ENCODE results near the gene ITPKC. TPM values are rescaled to one million over a fixed set of nuclear protein-coding genes. Genes with fewer than 3 reads are reported as not detected.
A peak's percentile ranks its signal among the peaks of the same experiment; 100 is the strongest.
"Not testable (repeated sequence)": the region's sequence is repeated elsewhere in the genome, so short reads cannot be mapped to it uniquely, and the experiment has no call there.

The ITPKC gene
- total and polyA plus RNA-seq, 3 experiments from 2014 or later, result 5.5 to 8.9 (median 5.7) TPM

GRCh38 chr19:40719414-40719894 is 2.5 kb downstream of the ITPKC start:
- H3K4me3 ChIP-seq (ENCODE audit: low read length), result no peak overlapping the region
- H3K4me3 Mint-ChIP-seq, result peak overlapping the region; percentile 40 to 91 (median 54)
- H3K27ac ChIP-seq (ENCODE audit: low read depth, low read length), result peak overlapping the region; percentile 98
- no peaks in the 10 kb centered on the region for H3K9me3 Mint-ChIP-seq
- no peaks in the 10 kb centered on the region for H3K27me3 ChIP-seq (ENCODE audit: insufficient read depth, low read length, poor library complexity, severe bottlenecking)
- peaks cover 0 to 41% (median 10%) of the 10 kb centered on the region in 3 donors for H3K36me3 Mint-ChIP-seq
- H3K9me3 ChIP-seq (ENCODE audit: low read length), result no peaks in the 10 kb centered on the region
- DNase-seq, result no peak
- peak overlapping the region in 5 of 8 donors; percentile 60 to 94 (median 73) for H3K27ac Mint-ChIP-seq
- H3K27me3 Mint-ChIP-seq, result peaks cover 0 to 2% of the 10 kb centered on the region in 2 donors
- ChIA-PET POLR2A (no interaction called here), CTCF (interaction anchor here (1.1 kb wide), 1 partner anchor 9 kb away, joined by 3 read pairs; no protein-coding TSS in a partner anchor)
- peaks cover 55% of the 10 kb centered on the region for H3K4me1 ChIP-seq (ENCODE audit: insufficient read depth, low read length)
- H3K36me3 ChIP-seq (ENCODE audit: insufficient read depth, low read length), result no peaks in the 10 kb centered on the region
- H3K4me1 Mint-ChIP-seq, result peaks cover 57 to 83% (median 81%) of the 10 kb centered on the region in 3 donors

- Mint-ChIP-seq H3K4me3 (peak overlapping the region in 3 of 7 donors; percentile 51 to 79 (median 58)), H3K36me3 (peaks cover 0 to 45% (median 13%) of the 10 kb centered on the region in 3 donors), H3K27me3 (peaks cover 0 to 2% of the 10 kb centered on the region in 2 donors), H3K9me3 (no peaks in the 10 kb centered on the region), H3K27ac (peak overlapping the region in 3 of 8 donors; percentile 23 to 70 (median 60)), H3K4me1 (peaks cover 42 to 67% (median 67%) of the 10 kb centered on the region in 3 donors)
- no peak overlapping the region for H3K4me3 ChIP-seq (ENCODE audit: low read length)
- H3K36me3 ChIP-seq (ENCODE audit: insufficient read depth, low read length), result no peaks in the 10 kb centered on the region
- H3K9me3 ChIP-seq (ENCODE audit: low read length), result no peaks in the 10 kb centered on the region
- CTCF ChIA-PET, result interaction anchor here (0.6 to 1.5 kb wide), 2 partner anchors 9 to 67 kb away, joined by 3 to 5 read pairs; no protein-coding TSS in a partner anchor
- peaks cover 42% of the 10 kb centered on the region for H3K4me1 ChIP-seq (ENCODE audit: insufficient read depth, low read length)
- no peaks in the 10 kb centered on the region for H3K27me3 ChIP-seq (ENCODE audit: insufficient read depth, low read length, poor library complexity, severe bottlenecking)
- no peak overlapping the region for H3K27ac ChIP-seq (ENCODE audit: low read depth, low read length)
- POLR2A ChIA-PET, result interaction anchor here (0.6 kb wide), 1 partner anchor 31 kb away, joined by 11 read pairs; no protein-coding TSS in a partner anchor
- DNase-seq, result no peak
Measured at GRCh38 chr19:40721140-40721486, 4.2 kb downstream of the ITPKC start.

DNA sequence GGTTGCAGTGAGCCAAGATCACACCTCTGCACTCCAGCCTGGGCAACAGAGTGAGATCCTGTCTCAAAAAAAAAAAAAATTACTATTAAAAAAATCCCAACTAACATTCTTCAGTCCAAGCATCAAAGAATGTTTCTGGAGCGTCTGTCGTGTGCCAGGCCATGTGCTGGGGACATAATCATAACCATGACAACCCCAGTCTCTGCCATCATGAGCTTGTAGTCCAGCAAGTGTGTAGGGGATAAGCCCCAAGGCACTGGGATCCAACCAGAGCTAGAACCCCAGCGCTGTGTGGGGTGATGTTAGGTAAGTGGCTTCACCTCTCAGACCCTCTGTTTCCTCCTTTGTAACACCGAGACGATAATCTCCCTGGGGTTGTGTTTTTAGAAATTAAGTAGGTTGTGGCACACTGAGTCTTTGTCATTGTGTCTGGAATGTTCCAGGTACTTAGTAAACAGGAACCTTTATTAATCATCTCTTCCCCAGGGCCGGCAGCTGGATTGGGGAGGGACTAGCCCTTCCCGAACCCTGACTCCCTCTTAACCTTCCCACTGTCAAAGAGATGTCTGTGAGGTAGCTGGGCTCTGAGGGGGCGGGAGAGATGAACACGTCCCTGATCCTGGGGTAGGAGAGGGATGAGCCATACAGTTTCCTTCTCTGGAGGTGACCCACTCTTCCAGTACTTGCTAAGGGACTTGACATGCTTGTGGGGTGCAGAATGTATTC is 5.2 kb downstream of the ITPKC start:
- Mint-ChIP-seq H3K36me3 (peaks cover 0 to 45% (median 13%) of the 10 kb centered on the region in 3 donors), H3K27ac (peak overlapping the region in 2 of 8 donors; percentile 33 to 52), H3K27me3 (peaks cover 0 to 2% of the 10 kb centered on the region in 2 donors), H3K4me3 (peak overlapping the region in 1 of 7 donors; percentile 40), H3K4me1 (peaks cover 35 to 61% (median 60%) of the 10 kb centered on the region in 3 donors), H3K9me3 (no peaks in the 10 kb centered on the region)
- Histone ChIP-seq H3K4me1 (ENCODE audit: insufficient read depth, low read length) (peaks cover 37% of the 10 kb centered on the region), H3K36me3 (ENCODE audit: insufficient read depth, low read length) (no peaks in the 10 kb centered on the region), H3K27ac (ENCODE audit: low read depth, low read length) (no peak overlapping the region), H3K27me3 (ENCODE audit: insufficient read depth, low read length, poor library complexity, severe bottlenecking) (no peaks in the 10 kb centered on the region), H3K4me3 (ENCODE audit: low read length) (no peak overlapping the region), H3K9me3 (ENCODE audit: low read length) (no peaks in the 10 kb centered on the region)
- ChIA-PET CTCF (interaction anchor here (0.6 to 1.5 kb wide), 3 partner anchors 8 to 85 kb away, joined by 3 to 5 read pairs (median 3); no protein-coding TSS in a partner anchor), POLR2A (no interaction called here)
- DNase-seq, result no peak

- Histone ChIP-seq H3K27me3 (ENCODE audit: insufficient read depth, low read length, poor library complexity, severe bottlenecking) (no peaks in the 10 kb centered on the region), H3K4me1 (ENCODE audit: insufficient read depth, low read length) (peaks cover 21% of the 10 kb centered on the region), H3K27ac (ENCODE audit: low read depth, low read length) (no peak overlapping the region), H3K4me3 (ENCODE audit: low read length) (no peak overlapping the region), H3K9me3 (ENCODE audit: low read length) (no peaks in the 10 kb centered on the region), H3K36me3 (ENCODE audit: insufficient read depth, low read length) (no peaks in the 10 kb centered on the region)
- peaks cover 25 to 48% (median 46%) of the 10 kb centered on the region in 3 donors for H3K4me1 Mint-ChIP-seq
- ChIA-PET POLR2A (no interaction called here), CTCF (no interaction called here)
- H3K36me3 Mint-ChIP-seq, result peaks cover 0 to 57% (median 15%) of the 10 kb centered on the region in 3 donors
- peaks cover 0 to 2% of the 10 kb centered on the region in 2 donors for H3K27me3 Mint-ChIP-seq
- no peaks in the 10 kb centered on the region for H3K9me3 Mint-ChIP-seq
- no peak overlapping the region for H3K27ac Mint-ChIP-seq
- DNase-seq, result no peak
- no peak overlapping the region for H3K4me3 Mint-ChIP-seq
Measured at GRCh38 chr19:40723661-40724254, 6.8 kb downstream of the ITPKC start.

- Mint-ChIP-seq H3K9me3 (no peaks in the 10 kb centered on the region), H3K36me3 (peaks cover 0 to 60% (median 15%) of the 10 kb centered on the region in 3 donors), H3K4me3 (peak overlapping the region in 1 of 7 donors; percentile 54), H3K27me3 (peaks cover 0 to 2% of the 10 kb centered on the region in 2 donors), H3K4me1 (peaks cover 23 to 43% (median 40%) of the 10 kb centered on the region in 3 donors), H3K27ac (peak overlapping the region in 2 of 8 donors; percentile 51 to 71)
- POLR2A ChIA-PET, result no interaction called here
- CTCF ChIA-PET, result no interaction called here
- no peak for DNase-seq
- H3K9me3 ChIP-seq (ENCODE audit: low read length), result no peaks in the 10 kb centered on the region
- H3K4me3 ChIP-seq (ENCODE audit: low read length), result no peak overlapping the region
- H3K36me3 ChIP-seq (ENCODE audit: insufficient read depth, low read length), result no peaks in the 10 kb centered on the region
- H3K27ac ChIP-seq (ENCODE audit: low read depth, low read length), result no peak overlapping the region
- peaks cover 16% of the 10 kb centered on the region for H3K4me1 ChIP-seq (ENCODE audit: insufficient read depth, low read length)
- H3K27me3 ChIP-seq (ENCODE audit: insufficient read depth, low read length, poor library complexity, severe bottlenecking), result no peaks in the 10 kb centered on the region
Measured at GRCh38 chr19:40724315-40724714, 7.4 kb downstream of the ITPKC start.

GRCh38 chr19:40724855-40725254 is 7.9 kb downstream of the ITPKC start:
- no peaks in the 10 kb centered on the region for H3K9me3 Mint-ChIP-seq
- no peak overlapping the region for H3K27ac ChIP-seq (ENCODE audit: low read depth, low read length)
- ChIA-PET CTCF (no interaction called here), POLR2A (no interaction called here)
- no peaks in the 10 kb centered on the region for H3K27me3 ChIP-seq (ENCODE audit: insufficient read depth, low read length, poor library complexity, severe bottlenecking)
- no peaks in the 10 kb centered on the region for H3K9me3 ChIP-seq (ENCODE audit: low read length)
- peaks cover 0 to 2% of the 10 kb centered on the region in 2 donors for H3K27me3 Mint-ChIP-seq
- DNase-seq, result no peak
- no peak overlapping the region for H3K4me3 ChIP-seq (ENCODE audit: low read length)
- no peak overlapping the region for H3K4me3 Mint-ChIP-seq
- H3K27ac Mint-ChIP-seq, result no peak overlapping the region
- H3K4me1 Mint-ChIP-seq, result peaks cover 18 to 37% (median 35%) of the 10 kb centered on the region in 3 donors
- peaks cover 12% of the 10 kb centered on the region for H3K4me1 ChIP-seq (ENCODE audit: insufficient read depth, low read length)
- no peaks in the 10 kb centered on the region for H3K36me3 ChIP-seq (ENCODE audit: insufficient read depth, low read length)
- H3K36me3 Mint-ChIP-seq, result peaks cover 0 to 63% (median 15%) of the 10 kb centered on the region in 3 donors

DNA sequence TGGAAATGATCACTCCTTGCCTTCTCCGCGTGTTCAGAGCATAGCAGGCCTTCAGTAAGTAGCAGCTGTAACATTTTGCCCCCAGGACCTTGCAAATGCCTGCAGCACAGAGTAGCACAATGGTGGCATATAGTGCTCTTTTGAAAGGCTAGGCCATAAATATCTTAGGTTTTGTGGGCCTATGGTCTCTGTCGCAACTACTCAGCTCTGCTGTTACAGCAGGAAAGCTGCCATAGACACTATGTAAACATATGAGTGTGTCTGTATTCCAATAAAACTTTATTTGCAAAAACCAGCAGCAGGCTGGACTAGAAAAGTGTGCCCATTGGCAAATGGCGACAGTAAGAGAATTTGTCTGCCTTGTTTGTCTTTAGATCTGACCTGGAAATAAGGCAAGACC is 9.4 kb downstream of the ITPKC start:
- H3K4me1 Mint-ChIP-seq, result peaks cover 8 to 24% (median 21%) of the 10 kb centered on the region in 3 donors
- no peak overlapping the region for H3K27ac Mint-ChIP-seq
- H3K27me3 Mint-ChIP-seq, result no peaks in the 10 kb centered on the region
- Histone ChIP-seq H3K36me3 (ENCODE audit: insufficient read depth, low read length) (no peaks in the 10 kb centered on the region), H3K9me3 (ENCODE audit: low read length) (no peaks in the 10 kb centered on the region), H3K4me3 (ENCODE audit: low read length) (no peak overlapping the region), H3K4me1 (ENCODE audit: insufficient read depth, low read length) (no peaks in the 10 kb centered on the region), H3K27me3 (ENCODE audit: insufficient read depth, low read length, poor library complexity, severe bottlenecking) (no peaks in the 10 kb centered on the region), H3K27ac (ENCODE audit: low read depth, low read length) (no peak overlapping the region)
- ChIA-PET CTCF (no interaction called here), POLR2A (no interaction called here)
- no peak for DNase-seq
- H3K9me3 Mint-ChIP-seq, result no peaks in the 10 kb centered on the region
- H3K36me3 Mint-ChIP-seq, result peaks cover 3 to 70% (median 17%) of the 10 kb centered on the region in 3 donors
- H3K4me3 Mint-ChIP-seq, result peak overlapping the region in 1 of 7 donors; percentile 30

GRCh38 chr19:40730065-40730464 is 13.2 kb downstream of the ITPKC start:
- DNase-seq; H3K27me3 Mint-ChIP-seq; H3K27ac Mint-ChIP-seq; H3K9me3 ChIP-seq (ENCODE audit: low read length); H3K27me3 ChIP-seq (ENCODE audit: insufficient read depth, low read length, poor library complexity, severe bottlenecking); H3K4me1 Mint-ChIP-seq; H3K4me1 ChIP-seq (ENCODE audit: insufficient read depth, low read length); H3K4me3 Mint-ChIP-seq; H3K27ac ChIP-seq (ENCODE audit: low read depth, low read length); H3K4me3 ChIP-seq (ENCODE audit: low read length); H3K9me3 Mint-ChIP-seq; POLR2A ChIA-PET: not testable (repeated sequence)
- H3K36me3 Mint-ChIP-seq, result peaks cover 4 to 76% (median 18%) of the 10 kb centered on the region in 3 donors
- CTCF ChIA-PET, result interaction anchor here (0.8 to 1.7 kb wide), 2 partner anchors 9 to 95 kb away, joined by 3 to 5 read pairs; no protein-coding TSS in a partner anchor
- H3K36me3 ChIP-seq (ENCODE audit: insufficient read depth, low read length), result peaks cover 11% of the 10 kb centered on the region
